HEK293 (cell line): ENCODE data around the gene RNF19B.

ENCODE experiments used
- CTCF ChIA-PET: fragments of 350-600 bp; formaldehyde crosslinking; extraction: SDS; loops from one replicate; lab custom pipeline; 2021; ENCODE audit warnings: antibody characterized with exemption; lab: Yijun Ruan, JAX
- POLR2A ChIA-PET: fragments of 300-600 bp; formaldehyde crosslinking; extraction: SDS; loops from one replicate; lab custom pipeline; 2020; ENCODE audit warnings: antibody characterized with exemption, inconsistent platforms; lab: Yijun Ruan, JAX
- H3K27ac ChIP-seq: fragments of 200-500 bp; sonication (Bioruptor generic); 2 replicates; pipeline ENCODE4 v1.5.1; 2014; ENCODE audit warnings: low read depth, low read length, control low read depth, inconsistent platforms; ENCODE audit errors: extremely low read depth
- H3K36me3 ChIP-seq, 2 experiments: fragments of 200-500 bp in 1 of 2; sonication (Bioruptor generic) in 1 of 2; 1 replicate in 1 of 2; 2 replicates in 1 of 2; pipeline ENCODE4 v1.5.1; 2014 to 2017; ENCODE audit warnings: inconsistent platforms in 2 of 2, low read length in 2 of 2; ENCODE audit not compliant: control insufficient read depth in 2 of 2, insufficient read depth in 1 of 2
- H3K4me1 ChIP-seq: fragments of 200-500 bp; sonication (Bioruptor generic); 2 replicates; pipeline ENCODE4 v1.5.1; 2014; ENCODE audit warnings: mild to moderate bottlenecking, low read length, inconsistent platforms; ENCODE audit not compliant: control insufficient read depth, insufficient read depth
- H3K4me3 ChIP-seq: 2 replicates; pipeline ENCODE4 v1.5.1; 2011; ENCODE audit warnings: low read depth, mild to moderate bottlenecking, control low read depth, low read length, moderate library complexity
- H3K9me3 ChIP-seq: fragments of 200-500 bp; sonication (Bioruptor generic); 2 replicates; pipeline ENCODE4 v1.5.1; 2014; ENCODE audit warnings: low read depth, low read length, inconsistent platforms; ENCODE audit not compliant: control insufficient read depth, insufficient read depth
- GLIS1 ChIP-seq: fragments of 450-650 bp; formaldehyde crosslinking; IDR thresholded peaks from 2 replicates; pipeline ENCODE4 v1.5.1; 2016; ENCODE audit warnings: missing biosample characterization, missing genetic modification characterization
- GLIS2 ChIP-seq: fragments of 450-650 bp; formaldehyde crosslinking; IDR thresholded peaks from 2 replicates; pipeline ENCODE4 v1.5.1; 2016; ENCODE audit warnings: missing biosample characterization, missing genetic modification characterization
- KLF1 ChIP-seq: fragments of 450-650 bp; formaldehyde crosslinking; IDR thresholded peaks from 2 replicates; pipeline ENCODE4 v1.5.1; 2016; ENCODE audit warnings: missing biosample characterization, missing genetic modification characterization
- KLF10 ChIP-seq: fragments of 450-650 bp; IDR thresholded peaks from 2 replicates; pipeline ENCODE4 v1.5.1; 2018; ENCODE audit warnings: missing biosample characterization, mild to moderate bottlenecking, missing genetic modification characterization
- KLF9 ChIP-seq: fragments of 450-650 bp; formaldehyde crosslinking; IDR thresholded peaks from 2 replicates; pipeline ENCODE4 v1.5.1; 2016; ENCODE audit warnings: missing biosample characterization, missing genetic modification characterization, low read depth
- SCRT2 ChIP-seq: fragments of 450-650 bp; formaldehyde crosslinking; IDR thresholded peaks from 2 replicates; pipeline ENCODE4 v1.5.1; 2016; ENCODE audit warnings: missing biosample characterization, missing genetic modification characterization
- SP3 ChIP-seq: fragments of 450-650 bp; formaldehyde crosslinking; IDR thresholded peaks from 2 replicates; pipeline ENCODE4 v1.5.1; 2016; ENCODE audit warnings: missing biosample characterization, missing genetic modification characterization
- SP7 ChIP-seq: fragments of 450-650 bp; formaldehyde crosslinking; IDR thresholded peaks from 2 replicates; pipeline ENCODE4 v1.5.1; 2016; ENCODE audit warnings: missing biosample characterization, missing genetic modification characterization
- YY1 ChIP-seq: fragments of 450-650 bp; formaldehyde crosslinking; IDR thresholded peaks from 2 replicates; pipeline ENCODE4 v1.5.1; 2018; ENCODE audit warnings: missing biosample characterization, missing genetic modification characterization
- ZNF324 ChIP-seq: fragments of 450-650 bp; formaldehyde crosslinking; IDR thresholded peaks from 2 replicates; pipeline ENCODE4 v1.5.1; 2016; ENCODE audit warnings: missing biosample characterization, missing genetic modification characterization
- ZNF558 ChIP-seq: fragments of 450-650 bp; formaldehyde crosslinking; IDR thresholded peaks from 2 replicates; pipeline ENCODE4 v1.5.1; 2016; ENCODE audit warnings: missing biosample characterization, missing genetic modification characterization
- ZNF560 ChIP-seq: fragments of 450-650 bp; formaldehyde crosslinking; IDR thresholded peaks from 2 replicates; pipeline ENCODE4 v1.5.1; 2017; ENCODE audit warnings: missing biosample characterization, missing genetic modification characterization, borderline replicate concordance
- ZNF600 ChIP-seq: fragments of 450-650 bp; formaldehyde crosslinking; IDR thresholded peaks from 2 replicates; pipeline ENCODE4 v1.5.1; 2016; ENCODE audit warnings: missing biosample characterization, missing genetic modification characterization
- ZNF624 ChIP-seq: fragments of 450-650 bp; formaldehyde crosslinking; IDR thresholded peaks from 2 replicates; pipeline ENCODE4 v1.5.1; 2017; ENCODE audit warnings: missing biosample characterization, missing genetic modification characterization
- ZNF664 ChIP-seq: fragments of 450-650 bp; formaldehyde crosslinking; IDR thresholded peaks from 2 replicates; pipeline ENCODE4 v1.5.1; 2016; ENCODE audit warnings: missing biosample characterization, missing genetic modification characterization
- ZNF701 ChIP-seq: fragments of 450-650 bp; formaldehyde crosslinking; IDR thresholded peaks from 2 replicates; pipeline ENCODE4 v1.5.1; 2016; ENCODE audit warnings: missing biosample characterization, missing genetic modification characterization
- ZNF837 ChIP-seq: fragments of 450-650 bp; formaldehyde crosslinking; IDR thresholded peaks from 2 replicates; pipeline ENCODE4 v1.5.1; 2016; ENCODE audit warnings: missing biosample characterization, missing genetic modification characterization
- ZSCAN16 ChIP-seq: fragments of 450-650 bp; formaldehyde crosslinking; IDR thresholded peaks from 2 replicates; pipeline ENCODE4 v1.5.1; 2016; ENCODE audit warnings: missing biosample characterization, missing genetic modification characterization
- TF ChIP-seq, protein P1 (sequence below): fragments of 450-650 bp; formaldehyde crosslinking; IDR thresholded peaks from 2 replicates; pipeline ENCODE4 v1.5.1; 2016; ENCODE audit warnings: missing biosample characterization, missing genetic modification characterization
- TF ChIP-seq, protein P2 (sequence below): fragments of 450-650 bp; formaldehyde crosslinking; conservative IDR thresholded peaks from 2 replicates; pipeline ENCODE4 v1.5.1; 2016; ENCODE audit warnings: low read depth, missing biosample characterization, missing genetic modification characterization
- TF ChIP-seq, protein P3 (sequence below): fragments of 450-650 bp; formaldehyde crosslinking; conservative IDR thresholded peaks from 2 replicates; pipeline ENCODE4 v1.5.1; 2016; ENCODE audit warnings: low read depth, missing biosample characterization, missing genetic modification characterization
- TF ChIP-seq, protein P4 (sequence below): fragments of 450-650 bp; formaldehyde crosslinking; IDR thresholded peaks from 2 replicates; pipeline ENCODE4 v1.5.0; 2017; ENCODE audit warnings: missing biosample characterization, missing genetic modification characterization, borderline replicate concordance

Gene RNF19B

DNA sequence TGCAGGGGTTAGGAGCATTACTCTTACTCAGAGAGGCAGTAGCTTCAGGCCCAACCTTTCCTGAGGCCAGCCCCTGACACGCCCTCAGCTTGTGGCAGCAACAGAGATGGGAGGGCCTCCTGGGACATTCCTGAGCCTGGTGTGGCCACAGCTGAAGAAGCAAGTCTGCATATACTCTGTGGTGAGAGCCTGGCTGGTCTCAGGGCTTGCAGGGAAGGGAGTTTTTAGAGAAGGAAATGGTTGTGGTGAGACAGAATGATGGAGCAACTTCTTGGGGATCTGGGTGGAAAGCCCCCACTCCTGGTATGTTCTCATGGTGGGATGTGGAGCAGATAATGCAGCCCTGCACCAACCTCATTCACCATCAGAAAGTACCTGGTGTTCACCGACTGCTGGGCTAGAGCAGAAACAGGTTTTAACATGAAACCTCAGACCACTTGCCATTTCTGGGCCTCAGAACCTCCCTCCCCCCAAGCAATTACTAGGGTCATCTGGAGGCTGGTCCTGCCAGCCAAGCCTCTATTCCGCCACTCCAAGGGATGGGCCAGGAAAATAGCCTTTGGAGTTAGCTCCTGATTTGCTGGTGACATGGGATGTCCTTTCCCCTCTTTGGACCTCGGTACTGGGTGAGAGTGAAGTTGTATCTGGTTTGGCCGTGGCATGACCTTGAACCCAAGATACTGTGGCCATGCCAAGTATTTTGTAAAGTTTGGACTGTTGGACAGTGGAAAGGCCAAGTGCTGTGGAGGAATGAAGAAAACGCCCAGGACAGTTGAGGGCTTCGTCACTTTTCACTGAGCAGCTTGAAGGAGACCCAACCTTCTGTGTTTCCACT, 28.1 kb upstream of the RNF19B start:
- H3K4me3 ChIP-seq: no peak overlapping the region
- ChIA-PET CTCF (interaction anchor here (0.6 to 5.3 kb wide), 9 partner anchors 8 to 1295 kb away, joined by 3 to 15 read pairs (median 4); no protein-coding TSS in a partner anchor), POLR2A (interaction anchor here (0.8 to 1.7 kb wide), 5 partner anchors 11 to 134 kb away, joined by 3 to 21 read pairs (median 3); partner anchors contain the start of gene RNF19B)
- H3K9me3 ChIP-seq: no peaks in the 10 kb centered on the region
- H3K27ac ChIP-seq: no peak overlapping the region
- TF ChIP-seq KLF9: peak; percentile 59; the same call in 1 of the 2 replicates
- TF ChIP-seq ZNF558 (tag by site-specific recombination): 0 out of 2 replicates have a peak, but pooled peaks have one; percentile 48
- TF ChIP-seq ZNF664: no peak
- TF ChIP-seq, protein P1, sequence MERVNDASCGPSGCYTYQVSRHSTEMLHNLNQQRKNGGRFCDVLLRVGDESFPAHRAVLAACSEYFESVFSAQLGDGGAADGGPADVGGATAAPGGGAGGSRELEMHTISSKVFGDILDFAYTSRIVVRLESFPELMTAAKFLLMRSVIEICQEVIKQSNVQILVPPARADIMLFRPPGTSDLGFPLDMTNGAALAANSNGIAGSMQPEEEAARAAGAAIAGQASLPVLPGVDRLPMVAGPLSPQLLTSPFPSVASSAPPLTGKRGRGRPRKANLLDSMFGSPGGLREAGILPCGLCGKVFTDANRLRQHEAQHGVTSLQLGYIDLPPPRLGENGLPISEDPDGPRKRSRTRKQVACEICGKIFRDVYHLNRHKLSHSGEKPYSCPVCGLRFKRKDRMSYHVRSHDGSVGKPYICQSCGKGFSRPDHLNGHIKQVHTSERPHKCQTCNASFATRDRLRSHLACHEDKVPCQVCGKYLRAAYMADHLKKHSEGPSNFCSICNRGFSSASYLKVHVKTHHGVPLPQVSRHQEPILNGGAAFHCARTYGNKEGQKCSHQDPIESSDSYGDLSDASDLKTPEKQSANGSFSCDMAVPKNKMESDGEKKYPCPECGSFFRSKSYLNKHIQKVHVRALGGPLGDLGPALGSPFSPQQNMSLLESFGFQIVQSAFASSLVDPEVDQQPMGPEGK: peak; percentile 25; the same call in 1 of the 2 replicates
- TF ChIP-seq, protein P2, sequence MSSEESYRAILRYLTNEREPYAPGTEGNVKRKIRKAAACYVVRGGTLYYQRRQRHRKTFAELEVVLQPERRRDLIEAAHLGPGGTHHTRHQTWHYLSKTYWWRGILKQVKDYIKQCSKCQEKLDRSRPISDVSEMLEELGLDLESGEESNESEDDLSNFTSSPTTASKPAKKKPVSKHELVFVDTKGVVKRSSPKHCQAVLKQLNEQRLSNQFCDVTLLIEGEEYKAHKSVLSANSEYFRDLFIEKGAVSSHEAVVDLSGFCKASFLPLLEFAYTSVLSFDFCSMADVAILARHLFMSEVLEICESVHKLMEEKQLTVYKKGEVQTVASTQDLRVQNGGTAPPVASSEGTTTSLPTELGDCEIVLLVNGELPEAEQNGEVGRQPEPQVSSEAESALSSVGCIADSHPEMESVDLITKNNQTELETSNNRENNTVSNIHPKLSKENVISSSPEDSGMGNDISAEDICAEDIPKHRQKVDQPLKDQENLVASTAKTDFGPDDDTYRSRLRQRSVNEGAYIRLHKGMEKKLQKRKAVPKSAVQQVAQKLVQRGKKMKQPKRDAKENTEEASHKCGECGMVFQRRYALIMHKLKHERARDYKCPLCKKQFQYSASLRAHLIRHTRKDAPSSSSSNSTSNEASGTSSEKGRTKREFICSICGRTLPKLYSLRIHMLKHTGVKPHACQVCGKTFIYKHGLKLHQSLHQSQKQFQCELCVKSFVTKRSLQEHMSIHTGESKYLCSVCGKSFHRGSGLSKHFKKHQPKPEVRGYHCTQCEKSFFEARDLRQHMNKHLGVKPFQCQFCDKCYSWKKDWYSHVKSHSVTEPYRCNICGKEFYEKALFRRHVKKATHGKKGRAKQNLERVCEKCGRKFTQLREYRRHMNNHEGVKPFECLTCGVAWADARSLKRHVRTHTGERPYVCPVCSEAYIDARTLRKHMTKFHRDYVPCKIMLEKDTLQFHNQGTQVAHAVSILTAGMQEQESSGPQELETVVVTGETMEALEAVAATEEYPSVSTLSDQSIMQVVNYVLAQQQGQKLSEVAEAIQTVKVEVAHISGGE: 0 out of 2 replicates have a peak, but pooled peaks have one; percentile 0
- no peak for TF ChIP-seq ZNF624 (tag by site-specific recombination)
- TF ChIP-seq, protein P3, sequence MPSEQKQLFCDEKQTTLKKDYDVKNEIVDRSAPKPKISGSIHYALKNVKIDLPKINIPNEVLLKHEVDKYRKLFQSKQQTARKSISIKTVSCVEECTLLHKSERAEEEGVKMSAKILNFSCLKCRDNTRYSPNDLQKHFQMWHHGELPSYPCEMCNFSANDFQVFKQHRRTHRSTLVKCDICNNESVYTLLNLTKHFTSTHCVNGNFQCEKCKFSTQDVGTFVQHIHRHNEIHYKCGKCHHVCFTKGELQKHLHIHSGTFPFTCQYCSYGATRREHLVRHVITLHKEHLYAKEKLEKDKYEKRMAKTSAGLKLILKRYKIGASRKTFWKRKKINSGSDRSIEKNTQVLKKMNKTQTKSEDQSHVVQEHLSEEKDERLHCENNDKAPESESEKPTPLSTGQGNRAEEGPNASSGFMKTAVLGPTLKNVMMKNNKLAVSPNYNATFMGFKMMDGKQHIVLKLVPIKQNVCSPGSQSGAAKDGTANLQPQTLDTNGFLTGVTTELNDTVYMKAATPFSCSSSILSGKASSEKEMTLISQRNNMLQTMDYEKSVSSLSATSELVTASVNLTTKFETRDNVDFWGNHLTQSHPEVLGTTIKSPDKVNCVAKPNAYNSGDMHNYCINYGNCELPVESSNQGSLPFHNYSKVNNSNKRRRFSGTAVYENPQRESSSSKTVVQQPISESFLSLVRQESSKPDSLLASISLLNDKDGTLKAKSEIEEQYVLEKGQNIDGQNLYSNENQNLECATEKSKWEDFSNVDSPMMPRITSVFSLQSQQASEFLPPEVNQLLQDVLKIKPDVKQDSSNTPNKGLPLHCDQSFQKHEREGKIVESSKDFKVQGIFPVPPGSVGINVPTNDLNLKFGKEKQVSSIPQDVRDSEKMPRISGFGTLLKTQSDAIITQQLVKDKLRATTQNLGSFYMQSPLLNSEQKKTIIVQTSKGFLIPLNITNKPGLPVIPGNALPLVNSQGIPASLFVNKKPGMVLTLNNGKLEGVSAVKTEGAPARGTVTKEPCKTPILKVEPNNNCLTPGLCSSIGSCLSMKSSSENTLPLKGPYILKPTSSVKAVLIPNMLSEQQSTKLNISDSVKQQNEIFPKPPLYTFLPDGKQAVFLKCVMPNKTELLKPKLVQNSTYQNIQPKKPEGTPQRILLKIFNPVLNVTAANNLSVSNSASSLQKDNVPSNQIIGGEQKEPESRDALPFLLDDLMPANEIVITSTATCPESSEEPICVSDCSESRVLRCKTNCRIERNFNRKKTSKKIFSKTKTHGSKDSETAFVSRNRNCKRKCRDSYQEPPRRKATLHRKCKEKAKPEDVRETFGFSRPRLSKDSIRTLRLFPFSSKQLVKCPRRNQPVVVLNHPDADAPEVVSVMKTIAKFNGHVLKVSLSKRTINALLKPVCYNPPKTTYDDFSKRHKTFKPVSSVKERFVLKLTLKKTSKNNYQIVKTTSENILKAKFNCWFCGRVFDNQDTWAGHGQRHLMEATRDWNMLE (tag by site-specific recombination): no peak
- TF ChIP-seq SCRT2 (tag by site-specific recombination): peak; percentile 53; the same call in 1 of the 2 replicates
- peak; percentile 81 for TF ChIP-seq GLIS1
- peak; percentile 97 for TF ChIP-seq KLF10 (tag by site-specific recombination)
- no peak for TF ChIP-seq ZNF837
- peak; percentile 50 for TF ChIP-seq SP7 (tag by site-specific recombination)
- TF ChIP-seq ZNF324: no peak
- TF ChIP-seq ZNF560: no peak
- peak; percentile 63; the same call in 1 of the 2 replicates for TF ChIP-seq GLIS2
- peak; percentile 49; the same call in 1 of the 2 replicates for TF ChIP-seq ZNF600 (tag by site-specific recombination)
- no peak for TF ChIP-seq ZNF701 (tag by site-specific recombination)
- TF ChIP-seq KLF1 (tag by site-specific recombination): peak; percentile 97
- TF ChIP-seq ZSCAN16 (tag by site-specific recombination): no peak
- TF ChIP-seq YY1 (tag by site-specific recombination): no peak
- TF ChIP-seq SP3: peak; percentile 48; the same call in 1 of the 2 replicates
- TF ChIP-seq, protein P4, sequence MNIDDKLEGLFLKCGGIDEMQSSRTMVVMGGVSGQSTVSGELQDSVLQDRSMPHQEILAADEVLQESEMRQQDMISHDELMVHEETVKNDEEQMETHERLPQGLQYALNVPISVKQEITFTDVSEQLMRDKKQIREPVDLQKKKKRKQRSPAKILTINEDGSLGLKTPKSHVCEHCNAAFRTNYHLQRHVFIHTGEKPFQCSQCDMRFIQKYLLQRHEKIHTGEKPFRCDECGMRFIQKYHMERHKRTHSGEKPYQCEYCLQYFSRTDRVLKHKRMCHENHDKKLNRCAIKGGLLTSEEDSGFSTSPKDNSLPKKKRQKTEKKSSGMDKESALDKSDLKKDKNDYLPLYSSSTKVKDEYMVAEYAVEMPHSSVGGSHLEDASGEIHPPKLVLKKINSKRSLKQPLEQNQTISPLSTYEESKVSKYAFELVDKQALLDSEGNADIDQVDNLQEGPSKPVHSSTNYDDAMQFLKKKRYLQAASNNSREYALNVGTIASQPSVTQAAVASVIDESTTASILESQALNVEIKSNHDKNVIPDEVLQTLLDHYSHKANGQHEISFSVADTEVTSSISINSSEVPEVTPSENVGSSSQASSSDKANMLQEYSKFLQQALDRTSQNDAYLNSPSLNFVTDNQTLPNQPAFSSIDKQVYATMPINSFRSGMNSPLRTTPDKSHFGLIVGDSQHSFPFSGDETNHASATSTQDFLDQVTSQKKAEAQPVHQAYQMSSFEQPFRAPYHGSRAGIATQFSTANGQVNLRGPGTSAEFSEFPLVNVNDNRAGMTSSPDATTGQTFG (tag by site-specific recombination): no peak
- no peaks in the 10 kb centered on the region for H3K36me3 ChIP-seq
- no peaks in the 10 kb centered on the region; the same call in 1 of the 2 replicates for H3K4me1 ChIP-seq
